Inflammatory macrophage (primary cell): ENCODE measurements around the gene RANBP9.

Experiments
- DNase-seq, 2 donors: peaks; one replicate each; pipeline ENCODE4 v3.0.0-alpha.2; 2020 to 2022

Gene RANBP9

DNA sequence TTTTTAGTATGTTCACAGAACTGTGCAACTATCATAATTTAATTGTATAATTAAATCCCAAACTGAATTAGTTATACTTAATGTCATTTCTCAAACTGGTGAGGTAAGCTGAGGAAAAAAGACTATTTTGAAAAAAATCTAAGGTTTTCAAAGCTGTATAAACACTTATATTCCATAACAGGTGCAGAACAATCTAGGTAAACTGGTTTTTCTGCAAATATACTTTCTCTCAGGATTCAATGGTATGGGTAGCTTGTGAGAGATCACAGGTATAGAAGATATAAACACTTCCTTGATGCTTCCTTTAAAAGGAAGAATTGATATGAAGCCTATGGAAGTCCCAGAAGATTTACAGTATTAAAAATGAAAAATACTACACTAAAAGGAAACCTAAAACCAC lies 62.8 kb downstream of the RANBP9 start:
- no peak for DNase-seq

GRCh38 chr6:13643125-13643524 lies 68.5 kb downstream of the RANBP9 start:
- no peak for DNase-seq

GRCh38 chr6:13641315-13641714 lies 70.3 kb downstream of the RANBP9 start:
- no peak for DNase-seq

DNA sequence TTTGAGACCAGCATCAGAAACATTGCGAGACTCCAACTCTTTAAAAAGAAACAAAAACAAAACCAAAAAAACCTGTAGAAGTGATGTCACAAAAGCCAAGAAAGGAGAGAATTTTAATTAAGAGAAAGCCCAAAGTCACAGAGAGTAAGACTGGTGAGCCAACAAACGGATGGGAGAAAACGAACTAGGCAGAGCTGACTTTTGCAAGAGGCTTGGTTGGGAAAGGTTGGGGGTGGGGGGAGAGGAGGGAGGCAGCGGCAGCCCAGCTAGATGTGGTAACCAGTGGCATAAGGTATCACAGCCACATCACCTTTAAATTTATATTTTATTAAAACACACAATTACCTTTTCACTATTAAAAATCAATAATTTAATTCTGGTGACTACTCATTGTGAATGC lies 73.0 kb downstream of the RANBP9 start:
- no peak for DNase-seq

DNA sequence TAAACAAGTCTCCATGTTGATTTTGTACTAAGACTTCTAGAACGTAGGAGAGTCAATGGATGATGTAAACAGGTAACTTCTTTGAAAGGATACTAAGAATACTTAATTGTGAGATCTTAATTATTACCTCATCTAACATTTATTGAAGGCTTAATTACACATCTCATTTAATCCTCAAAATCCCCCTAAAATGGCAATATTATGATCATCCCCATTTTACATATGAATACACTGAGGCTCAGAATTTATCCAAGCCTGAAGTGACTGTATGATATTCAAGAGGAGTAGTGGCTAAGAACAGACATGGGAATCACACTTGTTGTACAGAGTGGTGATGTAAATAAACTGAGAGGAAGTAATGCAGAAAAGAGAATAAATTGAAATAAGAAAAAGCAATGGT lies 73.6 kb downstream of the RANBP9 start:
- DNase-seq = no peak

DNA sequence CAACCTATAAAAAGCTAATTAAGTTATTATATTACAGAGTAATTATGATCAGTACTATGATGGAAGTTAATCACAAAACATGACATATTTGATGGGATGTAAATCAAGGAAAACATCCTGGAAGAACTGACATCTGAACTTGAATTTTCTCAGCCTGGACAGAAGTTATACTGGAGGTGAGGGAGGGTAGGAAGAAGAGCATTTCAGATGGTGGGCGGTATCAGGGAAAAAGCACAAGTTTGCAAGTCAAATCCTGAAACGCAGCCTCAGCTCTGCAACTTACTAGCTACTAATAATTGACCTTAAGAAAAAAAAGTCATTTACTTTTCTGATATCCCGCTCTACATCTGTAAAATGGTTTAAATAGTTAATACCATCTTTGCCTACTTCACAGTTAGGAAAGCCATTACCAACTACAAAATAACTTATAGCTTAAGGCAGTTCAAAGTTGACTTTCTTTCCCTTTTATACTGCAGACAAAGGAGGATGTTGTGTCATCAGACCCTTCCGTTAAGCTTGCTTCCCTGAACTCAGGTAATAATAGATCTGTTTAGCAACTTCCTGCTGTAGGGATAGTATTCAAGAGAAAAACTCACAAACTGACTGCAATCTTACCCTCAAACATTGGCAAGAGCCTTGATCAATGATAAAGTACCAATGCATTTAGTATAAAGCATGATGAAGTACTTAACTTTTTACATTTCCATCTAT lies 75.5 kb downstream of the RANBP9 start:
- DNase-seq = no peak

GRCh38 chr6:13633343-13633742 lies 78.3 kb downstream of the RANBP9 start:
- no peak for DNase-seq

DNA sequence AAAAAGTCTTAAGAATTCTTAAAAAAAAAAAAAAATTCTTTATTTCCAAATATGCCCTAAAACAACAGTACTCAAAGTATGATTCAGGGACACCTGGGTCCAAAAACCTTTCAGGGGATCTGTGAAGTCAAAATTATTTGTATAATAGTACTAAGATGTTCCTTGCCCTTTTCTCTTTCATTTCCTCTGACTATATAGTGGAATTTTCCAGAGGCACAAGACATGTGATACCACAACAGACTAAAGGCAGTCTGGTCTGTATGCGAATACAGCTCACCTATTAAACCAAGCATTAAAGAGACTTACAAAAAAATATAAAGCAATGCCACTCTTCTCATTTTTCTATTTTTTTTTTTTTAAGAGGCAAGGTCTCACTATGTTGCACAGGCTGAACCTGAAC lies 81.1 kb downstream of the RANBP9 start:
- no peak for DNase-seq

GRCh38 chr6:13629459-13630116 lies 82.0 kb downstream of the RANBP9 start:
- DNase-seq = no peak

DNA sequence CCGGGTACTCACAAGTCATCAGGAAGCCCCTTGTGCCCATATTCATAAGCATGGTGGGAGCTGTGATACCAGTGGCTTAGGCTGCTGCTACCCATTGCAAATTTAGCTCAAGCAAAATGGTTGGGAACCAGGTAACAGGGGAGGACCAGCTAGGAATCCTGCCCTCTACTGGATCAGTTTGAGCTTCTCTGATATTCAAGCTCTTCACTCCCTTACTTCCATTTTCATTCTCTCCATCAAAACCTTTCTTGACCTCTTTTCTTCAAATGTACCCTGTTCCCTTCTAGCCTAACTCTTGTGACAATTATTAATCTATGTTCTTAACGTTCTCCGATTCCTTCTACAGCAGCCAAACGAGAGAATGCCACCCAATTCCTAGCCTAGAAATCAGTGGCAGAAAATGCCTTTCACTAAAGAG lies 86.8 kb downstream of the RANBP9 start:
- no peak for DNase-seq

GRCh38 chr6:13617066-13617465 lies 94.6 kb downstream of the RANBP9 start:
- no peak for DNase-seq

GRCh38 chr6:13615792-13616120 lies 95.9 kb downstream of the RANBP9 start:
- peak in 1 of 2 donors; percentile 42 for DNase-seq

DNA sequence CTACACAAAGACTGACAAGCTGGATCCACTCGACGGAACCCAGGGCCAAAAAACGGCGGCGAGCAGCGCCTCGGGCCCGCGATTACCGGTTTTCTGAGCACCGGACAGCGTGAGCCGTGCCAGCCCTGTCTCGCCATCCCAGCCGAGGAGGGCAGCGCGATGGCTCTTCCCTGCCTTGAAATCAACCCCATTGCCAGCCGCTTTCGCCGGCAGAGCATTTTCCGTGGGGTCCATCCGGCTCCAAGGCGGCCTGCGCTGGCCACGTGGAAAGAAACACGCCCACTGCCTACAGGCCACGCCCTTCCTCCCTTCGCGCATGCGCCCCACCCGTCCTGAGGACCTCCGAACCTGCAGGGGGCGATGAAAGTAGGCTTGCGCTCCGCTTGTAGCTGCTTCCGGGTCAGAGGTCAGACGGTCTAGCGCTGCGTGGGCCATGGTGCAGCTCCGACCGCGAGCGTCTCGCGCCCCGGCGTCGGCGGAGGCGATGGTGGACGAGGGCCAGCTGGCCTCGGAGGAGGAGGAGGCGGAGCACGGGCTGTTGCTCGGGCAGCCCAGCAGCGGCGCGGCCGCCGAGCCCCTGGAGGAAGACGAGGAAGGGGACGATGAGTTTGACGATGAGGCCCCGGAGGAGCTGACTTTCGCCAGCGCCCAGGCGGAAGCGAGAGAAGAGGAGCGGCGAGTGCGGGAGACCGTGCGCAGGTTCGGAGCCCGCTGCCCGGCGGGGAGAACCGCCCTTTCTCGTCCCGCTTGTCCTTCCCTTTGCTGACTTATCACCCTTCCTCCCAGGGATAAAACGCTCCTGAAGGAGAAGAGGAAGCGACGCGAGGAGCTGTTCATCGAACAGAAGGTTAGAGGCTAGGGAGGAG lies 96.5 kb downstream of the RANBP9 start, which contains the start of gene NOL7:
Gene NOL7, plus strand, starts transcription at position 410 of the 866 bp plus-strand sequence. Its CDS starts 24 bp downstream, at position 434.
- DNase-seq = peak; percentile 99

GRCh38 chr6:13614126-13614925 lies 97.3 kb downstream of the RANBP9 start:
- peak in 1 of 2 donors; percentile 50 for DNase-seq

DNA sequence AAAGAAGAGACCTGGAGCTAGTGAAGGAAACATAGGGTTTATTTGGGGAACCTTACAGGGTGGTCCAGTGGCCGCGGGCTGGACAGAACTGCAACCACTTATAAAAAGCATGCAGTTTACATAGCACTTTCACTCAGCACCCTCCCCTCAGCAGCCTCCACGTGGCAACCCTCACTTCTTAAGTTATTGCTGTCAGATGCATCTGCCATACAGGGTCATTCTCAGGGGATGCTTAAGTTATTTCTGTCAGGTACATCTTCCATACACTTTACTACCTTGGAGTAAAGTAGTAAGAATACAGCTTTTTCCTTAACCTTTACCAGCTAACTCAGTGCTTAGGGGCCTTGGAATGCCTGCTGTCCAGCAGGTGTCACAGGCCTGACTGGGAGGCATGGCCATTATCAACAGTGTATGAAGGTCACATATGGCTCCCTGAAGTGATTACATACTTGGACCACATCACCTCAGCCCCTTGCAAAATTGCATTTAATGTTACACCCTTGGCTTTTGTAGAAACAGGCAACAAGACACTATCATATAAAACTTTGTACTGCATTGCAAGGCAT lies 98.5 kb downstream of the RANBP9 start:
- DNase-seq = no peak

DNA sequence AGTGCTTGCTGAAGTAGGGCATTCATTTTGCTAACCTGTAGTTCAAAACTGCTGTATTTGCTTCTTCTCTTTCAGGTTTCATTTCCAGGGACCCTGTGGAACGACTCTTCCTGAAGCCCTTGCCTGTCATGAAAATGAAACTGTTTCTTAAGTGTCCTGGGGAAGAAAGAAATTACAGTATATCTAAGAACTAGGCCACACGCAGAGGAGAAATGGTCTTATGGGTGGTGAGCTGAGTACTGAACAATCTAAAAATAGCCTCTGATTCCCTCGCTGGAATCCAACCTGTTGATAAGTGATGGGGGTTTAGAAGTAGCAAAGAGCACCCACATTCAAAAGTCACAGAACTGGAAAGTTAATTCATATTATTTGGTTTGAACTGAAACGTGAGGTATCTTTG lies 99.9 kb downstream of the RANBP9 start:
- no peak for DNase-seq

DNA sequence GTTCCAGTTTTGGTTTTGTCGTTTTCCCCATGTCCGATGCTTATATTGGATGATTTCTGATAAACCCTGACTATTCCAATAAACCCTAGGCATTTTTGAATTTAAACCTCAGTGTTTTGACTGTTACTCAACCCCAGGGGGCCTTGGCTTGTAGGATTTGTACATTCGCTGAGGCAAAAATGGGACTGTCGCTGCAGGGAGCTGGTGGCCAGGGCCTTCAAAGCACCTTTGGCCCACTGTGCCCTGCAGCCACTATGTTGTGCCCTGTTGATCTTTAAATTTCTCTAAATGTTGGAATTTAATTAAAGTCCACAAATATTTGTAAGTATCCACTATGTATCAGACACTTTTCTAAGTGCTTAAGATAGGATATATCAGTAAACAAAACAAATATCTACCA lies 106.0 kb downstream of the RANBP9 start:
- no peak for DNase-seq

DNA sequence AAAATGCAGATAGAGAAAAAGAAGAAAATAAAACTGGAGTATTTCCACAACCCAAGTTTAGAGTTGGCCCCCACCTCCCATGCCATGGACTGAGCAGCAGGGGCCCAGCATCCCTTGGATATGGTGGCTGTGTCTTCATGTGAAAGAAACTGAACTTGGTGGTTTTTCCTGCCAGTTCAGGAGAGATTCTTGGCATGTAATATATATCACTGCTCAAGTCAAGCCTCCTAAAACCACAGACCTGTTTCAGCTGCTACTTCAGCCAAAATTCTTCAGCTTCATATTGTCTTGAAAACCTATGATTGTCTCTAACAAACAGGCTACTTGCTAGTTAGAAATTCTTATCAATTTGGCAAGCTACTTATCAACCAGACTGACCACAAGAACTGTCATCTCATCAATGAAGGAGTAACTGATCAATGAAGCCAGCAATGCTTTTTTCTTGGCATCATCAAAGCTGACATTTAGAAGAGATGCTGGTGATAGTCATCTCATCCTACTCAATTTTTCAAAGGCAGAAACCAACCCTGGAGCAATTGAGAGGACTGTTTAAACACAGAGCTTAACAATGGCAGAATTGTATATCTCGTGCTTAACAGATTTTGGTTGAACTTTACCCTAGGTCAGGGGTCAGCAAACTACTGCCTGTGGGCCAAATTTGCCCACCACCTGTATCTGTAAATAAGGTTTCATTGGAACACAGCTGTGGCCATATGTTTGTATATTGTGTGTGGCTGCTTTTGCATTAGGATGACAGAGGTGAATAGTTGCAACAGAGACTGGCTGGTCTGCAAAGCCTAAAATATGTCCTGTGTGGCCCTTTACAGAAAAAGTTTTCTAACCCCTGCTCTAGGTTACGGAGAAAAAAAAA lies 106.9 kb downstream of the RANBP9 start:
- DNase-seq = no peak

DNA sequence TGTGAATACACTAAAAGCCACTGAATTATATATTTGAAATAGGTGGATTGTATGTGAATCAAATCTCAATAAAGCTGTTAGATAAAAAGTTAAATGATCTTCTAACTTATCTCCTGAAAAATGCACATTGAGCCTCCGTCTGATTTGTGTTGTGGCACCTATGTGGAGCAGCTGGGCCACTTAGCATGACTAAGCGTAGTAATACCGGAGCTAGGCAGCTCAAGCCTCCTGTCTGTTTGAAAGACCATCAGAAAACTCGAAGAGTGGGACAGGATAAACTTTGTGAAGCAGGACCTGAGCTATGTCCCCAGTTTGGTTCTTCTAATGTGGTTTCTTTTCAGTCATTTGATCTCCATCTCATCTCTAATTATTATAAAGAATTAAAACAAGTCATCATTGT lies 107.5 kb downstream of the RANBP9 start:
- DNase-seq = no peak

DNA sequence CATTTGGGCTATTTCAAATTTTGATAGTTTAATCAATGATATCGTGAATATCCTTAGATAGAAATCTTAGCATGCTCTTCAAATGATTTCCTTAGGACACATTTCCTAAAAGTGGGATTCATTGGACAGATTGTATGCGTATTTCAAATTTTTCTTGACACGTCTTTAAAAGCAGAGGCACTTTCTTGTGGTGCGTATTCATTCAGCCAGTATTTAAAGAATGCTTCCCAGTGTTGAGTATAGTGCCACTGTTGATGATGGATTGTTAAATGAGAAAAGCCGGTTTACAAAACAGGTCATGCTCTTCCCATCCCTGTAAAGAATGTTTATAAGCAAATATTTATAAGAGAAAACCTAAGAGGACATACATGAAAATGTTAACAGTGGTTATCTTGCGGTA lies 111.6 kb downstream of the RANBP9 start:
- DNase-seq = no peak

- DNase-seq = no peak
These were observed 114.6 kb downstream of the RANBP9 start for GRCh38 chr6:13597073-13597472.
